K562 (cell line): Measurements from ENCODE around the gene UBXN11. TPM values are rescaled to one million over a fixed set of nuclear protein-coding genes. Genes with fewer than 3 reads are reported as not detected.

Source experiments
- ATAC-seq: fragments of 200-7000 bp; cut with Tn5 transposase; 3 replicates; pipeline ENCODE4 v1.9.1; 2020; ENCODE audit warnings: moderate library complexity
- BruUV-seq: library from RNA; stranded (reverse); fragments of 400-500 nt; replicated peaks from 2 replicates; lab custom pipeline; 2021; lab: Mats Ljungman, UMichigan
- CTCF ChIA-PET: fragments of 300-600 bp; formaldehyde crosslinking; extraction: SDS; loops from one replicate; lab custom pipeline; 2021; ENCODE audit warnings: low intra/inter-chr PET ratio; lab: Yijun Ruan, JAX
- POLR2A ChIA-PET: fragments of 300-600, 350-650 bp; sonication (Branson Sonifier 250); formaldehyde crosslinking; extraction: SDS; loops from one replicate; lab custom pipeline; 2021; ENCODE audit warnings: antibody characterized with exemption, inconsistent platforms; lab: Yijun Ruan, JAX
- DNase-seq, 4 experiments: peaks; one replicate each; pipeline versions ENCODE4 v3.0.0 to v3.0.0-alpha.2; 2011 to 2018; ENCODE audit warnings: low spot score in 3 of 4, mixed read lengths in 3 of 4; ENCODE audit errors: extremely low read depth in 1 of 4
- FAIRE-seq: peaks from 2 replicates; lab custom pipeline; 2011; peaks lifted over from hg19 to GRCh38; lab: Jason Lieb, UNC
- H2AFZ ChIP-seq: 2 replicates; pipeline ENCODE4 v1.6.0; 2011; ENCODE audit warnings: low read depth, low read length, control low read depth, inconsistent platforms
- H3K27ac ChIP-seq: fragments of 200-600 bp; 3 replicates; pipeline ENCODE4 v1.8.0; 2011; ENCODE audit warnings: low read depth, mild to moderate bottlenecking, control low read depth, inconsistent platforms, low read length, moderate library complexity, mixed read lengths; ENCODE audit errors: extremely low read depth
- H3K27me3 ChIP-seq, 2 experiments: fragments of 300-600 bp in 1 of 2; 2 replicates in 1 of 2; 3 replicates in 1 of 2; pipeline versions ENCODE4 v1.6.0 to v1.8.0; 2011; ENCODE audit warnings: inconsistent platforms in 2 of 2, low read length in 2 of 2, mild to moderate bottlenecking in 1 of 2, mixed read lengths in 1 of 2, moderate library complexity in 1 of 2; ENCODE audit not compliant: control insufficient read depth in 2 of 2, insufficient read depth in 2 of 2
- H3K36me3 ChIP-seq: fragments of 300-600 bp; 3 replicates; pipeline ENCODE4 v1.8.0; 2011; ENCODE audit warnings: mild to moderate bottlenecking, low read length, inconsistent platforms; ENCODE audit not compliant: control insufficient read depth, insufficient read depth
- H3K4me1 ChIP-seq, 2 experiments: fragments of 200-600 bp in 1 of 2; replicated peaks in 1 of 2; 2 replicates in 1 of 2; 3 replicates in 1 of 2; pipeline versions ENCODE4 v1.5.1 to v1.8.0; 2011; ENCODE audit warnings: inconsistent platforms in 2 of 2, low read length in 2 of 2, mild to moderate bottlenecking in 1 of 2, mixed read lengths in 1 of 2, moderate library complexity in 1 of 2; ENCODE audit not compliant: control insufficient read depth in 2 of 2, insufficient read depth in 2 of 2
- H3K4me2 ChIP-seq: 2 replicates; pipeline ENCODE4 v1.6.1; 2011; ENCODE audit warnings: low read length, control low read depth, inconsistent platforms, mixed read lengths; ENCODE audit not compliant: insufficient read depth
- H3K4me3 ChIP-seq: fragments of 200-600 bp; sonication (generic), shearing (Covaris generic); 2 replicates; pipeline ENCODE4 v1.5.1; 2016; ENCODE audit warnings: control low read depth, inconsistent platforms
- H3K79me2 ChIP-seq: fragments of 200-600 bp; 3 replicates; pipeline ENCODE4 v1.8.0; 2011; ENCODE audit warnings: low read length, inconsistent platforms; ENCODE audit not compliant: control insufficient read depth, insufficient read depth
- H3K9ac ChIP-seq, 2 experiments: 2 replicates each; pipeline versions ENCODE4 v1.6.0 to v1.6.1; 2011; ENCODE audit warnings: low read depth in 2 of 2, low read length in 2 of 2, control low read depth in 1 of 2, inconsistent platforms in 1 of 2, mild to moderate bottlenecking in 1 of 2, mixed read lengths in 1 of 2; ENCODE audit not compliant: insufficient read depth in 1 of 2
- H3K9me1 ChIP-seq: one replicate; pipeline ENCODE4 v1.6.0; 2011; ENCODE audit warnings: inconsistent platforms, mild to moderate bottlenecking, low read length, moderate library complexity; ENCODE audit not compliant: control insufficient read depth, insufficient read depth
- H3K9me3 ChIP-seq: replicated peaks from 2 replicates; pipeline ENCODE4 v1.5.1; 2011; ENCODE audit warnings: low read depth, low read length, inconsistent platforms; ENCODE audit not compliant: control insufficient read depth, insufficient read depth
- H4K20me1 ChIP-seq: replicated peaks from 2 replicates; pipeline ENCODE4 v1.6.1; 2011; ENCODE audit warnings: low read length, inconsistent platforms, mixed read lengths; ENCODE audit not compliant: control insufficient read depth, insufficient read depth
- ATF1 ChIP-seq, 2 experiments: fragments of 450-650 bp in 1 of 2; IDR thresholded peaks; 2 replicates each; pipeline ENCODE4 v1.6.1; 2016; ENCODE audit warnings: missing compliant biosample characterization in 1 of 2, missing genetic modification characterization in 1 of 2
- CBX5 ChIP-seq: IDR thresholded peaks from 2 replicates; pipeline ENCODE4 v1.6.1; 2014; ENCODE audit warnings: low read depth, borderline replicate concordance
- FOXM1 ChIP-seq, 2 experiments: fragments of 450-650 bp in 1 of 2; sonication (generic) in 1 of 2; formaldehyde crosslinking in 1 of 2; IDR thresholded peaks; 2 replicates each; pipeline versions ENCODE4 v1.6.1 to v1.9.0; 2017 to 2022; ENCODE audit warnings: low read depth in 2 of 2, mild to moderate bottlenecking in 2 of 2, missing genetic modification reagents in 1 of 2, moderate library complexity in 1 of 2
- MAZ ChIP-seq, 2 experiments: fragments of 450-650 bp in 1 of 2; sonication (generic) in 1 of 2; formaldehyde crosslinking; IDR thresholded peaks in 1 of 2; conservative IDR thresholded peaks in 1 of 2; 2 replicates each; pipeline versions ENCODE4 v1.4.0 to v1.5.0; 2020; ENCODE audit warnings: mild to moderate bottlenecking in 1 of 2, missing genetic modification reagents in 1 of 2
- SMAD1 ChIP-seq: fragments of 150-350 bp; IDR thresholded peaks from 2 replicates; pipeline ENCODE4 v1.6.1; 2014; ENCODE audit warnings: low read length, low read depth; ENCODE audit not compliant: partially characterized antibody
- SNIP1 ChIP-seq: fragments of 450-650 bp; IDR thresholded peaks from 2 replicates; pipeline ENCODE4 v1.7.1; 2017; ENCODE audit warnings: low read depth, mild to moderate bottlenecking
- ZBTB17 ChIP-seq: fragments of 450-650 bp; formaldehyde crosslinking; IDR thresholded peaks from 2 replicates; pipeline ENCODE4 v1.4.0; 2020; ENCODE audit warnings: mild to moderate bottlenecking
- ZNF589 ChIP-seq: fragments of 200-800 bp; sonication (Bioruptor generic); IDR thresholded peaks from 2 replicates; pipeline ENCODE4 v1.6.1; 2016; ENCODE audit warnings: low read depth, missing genetic modification characterization, missing compliant biosample characterization
- WGBS: fragments of 100-300 bp; shearing (Covaris generic); methylation state at CpG from one replicate; pipeline ENCODE4 v1.1.6; 2016; ENCODE audit warnings: low coverage, mixed read lengths; ENCODE audit not compliant: insufficient coverage; ENCODE audit errors: missing lambda C conversion rate; 5-methylcytosine and 5-hydroxymethylcytosine counted together
- in situ Hi-C: fragments of 300-500 bp; cut with MboI; formaldehyde crosslinking; loops from 4 replicates; pipeline ENCODE4 v1.15.0; 2018; ENCODE audit warnings: inconsistent platforms, mixed read lengths
- intact Hi-C: fragments of 100-400 bp; cut with micrococcal nuclease; formaldehyde crosslinking; loops from 2 replicates; pipeline ENCODE4 v1.14.2; 2022
- polyA plus RNA-seq, 8 experiments: library from polyadenylated mRNA; depleted of rRNA in 4 of 8; stranded (reverse) in 5 of 8; unstranded in 3 of 8; fragments of >200 nt; fragmentation: Nextera tagmentation in 2 of 8; fragmentation: Illumina TruSeq in 1 of 8; extraction: Ambion mirVana in 2 of 8; extraction: Trizol in 1 of 8; gene quantifications; 2 replicates each; pipeline versions ENCODE4 v1.2.1 to v1.2.3, GENCODE V29; 2011 to 2014; ENCODE audit warnings: inconsistent platforms in 1 of 8, missing spikeins in 1 of 8
- total RNA-seq, 7 experiments: library from RNA; depleted of rRNA in 6 of 7; stranded (reverse); fragments of >200 nt in 6 of 7; fragmentation: Illumina TruSeq in 2 of 7; extraction: Trizol in 2 of 7; gene quantifications; 2 replicates each; pipeline versions ENCODE4 v1.2.1 to v1.2.3, GENCODE V29; 2011 to 2021; ENCODE audit warnings: low replicate concordance in 1 of 7
- TF ChIP-seq, protein P1 (sequence below): fragments of 250-450 bp; sonication (Bioruptor Pico); IDR thresholded peaks from 2 replicates; pipeline ENCODE4 v1.5.0; 2021; ENCODE audit warnings: mild to moderate bottlenecking, borderline replicate concordance
- TF ChIP-seq, protein P2 (sequence below), 2 experiments: fragments of 450-650 bp; formaldehyde crosslinking in 1 of 2; IDR thresholded peaks; 2 replicates each; pipeline versions ENCODE4 v1.4.0 to v1.6.1; 2014 to 2020; ENCODE audit warnings: mild to moderate bottlenecking in 2 of 2, borderline replicate concordance in 1 of 2, low read depth in 1 of 2

UBXN11 gene
- total and polyA plus RNA-seq, 9 of the 15 experiments (the other 6 are each of a cell fraction or from before 2014, with no cell fraction given) = 0.48 to 34.3 (median 11.3) TPM

DNA sequence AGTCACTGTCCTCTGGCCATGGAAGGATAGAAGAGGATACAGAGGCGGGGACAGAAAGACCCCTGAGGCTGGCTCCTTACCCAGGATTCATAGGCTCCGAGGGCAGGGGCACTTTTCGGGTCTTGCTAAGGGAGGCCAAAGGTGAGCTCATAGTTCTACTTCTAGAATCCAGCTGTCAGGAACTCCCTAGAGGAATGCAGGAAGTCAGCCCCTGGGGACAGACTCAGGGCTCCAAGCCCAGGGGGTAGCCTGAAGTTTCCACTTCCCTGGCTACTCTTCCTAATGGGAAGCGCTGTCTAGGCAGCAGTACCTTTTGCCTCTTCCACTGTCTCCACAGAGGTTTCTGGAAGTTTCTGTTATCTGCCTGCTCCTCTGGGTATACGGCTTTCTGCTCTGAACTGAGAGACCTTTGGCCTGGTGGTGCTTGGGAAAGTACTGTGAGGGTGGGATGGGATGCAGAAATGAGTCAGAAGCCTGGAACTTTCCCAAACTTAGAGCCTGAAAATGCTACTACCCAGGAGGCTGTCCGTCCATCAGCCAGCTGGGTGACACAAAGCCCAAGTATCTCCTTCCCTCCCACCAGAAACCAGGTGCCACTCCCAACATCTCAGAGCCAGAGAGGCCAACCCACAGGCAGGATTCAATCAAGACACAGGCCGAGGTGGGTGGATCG, 3.6 kb downstream of the UBXN11 start:
- H4K20me1 ChIP-seq = no peaks in the 10 kb centered on the region
- peaks cover 8% of the 10 kb centered on the region; the same call in 1 of the 3 replicates for H3K36me3 ChIP-seq
- no TSS peak for BruUV-seq
- H3K79me2 ChIP-seq = peaks cover 13% of the 10 kb centered on the region; the same call in 2 of the 3 replicates
- ChIA-PET POLR2A (interaction anchor here (1.2 kb wide), 1 partner anchor 13 kb away, joined by 3 read pairs; no protein-coding TSS in a partner anchor), CTCF (no interaction called here)
- DNase-seq (no peak), ATAC-seq (no peak), FAIRE-seq (no peak)
- H3K9me3 ChIP-seq = no peaks in the 10 kb centered on the region
- peaks cover 24 to 35% of the 10 kb centered on the region in 2 experiments for H3K4me1 ChIP-seq
- WGBS = 67% methylated on average over 8 of the region's 8 CpGs
- no peak overlapping the region for H3K4me2 ChIP-seq
- H3K4me3 ChIP-seq = no peak overlapping the region
- H3K9me1 ChIP-seq = no peaks in the 10 kb centered on the region
- H2AFZ ChIP-seq = no peak overlapping the region
- in situ Hi-C loops = no loop called here
- H3K27me3 ChIP-seq = no peaks in the 10 kb centered on the region
- no peak overlapping the region for H3K27ac ChIP-seq
- peak overlapping the region in 1 of 2 experiments; percentile 62; a peak in 1 of 4 replicates for H3K9ac ChIP-seq
- intact Hi-C loops = no loop called here
- TF ChIP-seq ATF1 (CRISPR knock-in tag; IDR thresholded peaks at IDR 0.05) (no peak), ATF1 (tag; IDR thresholded peaks at IDR 0.05) (no peak), MAZ (CRISPR knock-in tag; conservative IDR thresholded peaks at IDR 0.05 in 1 of 2, IDR thresholded peaks at IDR 0.05 in 1 of 2) (no peak), CBX5 (no peak), SMAD1 (no peak), ZNF589 (CRISPR knock-in tag) (no peak), ZBTB17 (no peak), FOXM1 (IDR thresholded peaks at IDR 0.05; ENCODE audit: low read depth) (no peak), FOXM1 (CRISPR knock-in tag; IDR thresholded peaks at IDR 0.05; ENCODE audit: low read depth) (no peak), SNIP1 (no peak)
- TF ChIP-seq, protein P1, sequence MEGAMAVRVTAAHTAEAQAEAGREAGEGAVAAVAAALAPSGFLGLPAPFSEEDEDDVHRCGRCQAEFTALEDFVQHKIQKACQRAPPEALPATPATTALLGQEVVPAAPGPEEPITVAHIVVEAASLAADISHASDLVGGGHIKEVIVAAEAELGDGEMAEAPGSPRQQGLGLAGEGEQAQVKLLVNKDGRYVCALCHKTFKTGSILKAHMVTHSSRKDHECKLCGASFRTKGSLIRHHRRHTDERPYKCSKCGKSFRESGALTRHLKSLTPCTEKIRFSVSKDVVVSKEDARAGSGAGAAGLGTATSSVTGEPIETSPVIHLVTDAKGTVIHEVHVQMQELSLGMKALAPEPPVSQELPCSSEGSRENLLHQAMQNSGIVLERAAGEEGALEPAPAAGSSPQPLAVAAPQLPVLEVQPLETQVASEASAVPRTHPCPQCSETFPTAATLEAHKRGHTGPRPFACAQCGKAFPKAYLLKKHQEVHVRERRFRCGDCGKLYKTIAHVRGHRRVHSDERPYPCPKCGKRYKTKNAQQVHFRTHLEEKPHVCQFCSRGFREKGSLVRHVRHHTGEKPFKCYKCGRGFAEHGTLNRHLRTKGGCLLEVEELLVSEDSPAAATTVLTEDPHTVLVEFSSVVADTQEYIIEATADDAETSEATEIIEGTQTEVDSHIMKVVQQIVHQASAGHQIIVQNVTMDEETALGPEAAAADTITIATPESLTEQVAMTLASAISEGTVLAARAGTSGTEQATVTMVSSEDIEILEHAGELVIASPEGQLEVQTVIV (CRISPR knock-in tag) = no peak
- TF ChIP-seq, protein P2, sequence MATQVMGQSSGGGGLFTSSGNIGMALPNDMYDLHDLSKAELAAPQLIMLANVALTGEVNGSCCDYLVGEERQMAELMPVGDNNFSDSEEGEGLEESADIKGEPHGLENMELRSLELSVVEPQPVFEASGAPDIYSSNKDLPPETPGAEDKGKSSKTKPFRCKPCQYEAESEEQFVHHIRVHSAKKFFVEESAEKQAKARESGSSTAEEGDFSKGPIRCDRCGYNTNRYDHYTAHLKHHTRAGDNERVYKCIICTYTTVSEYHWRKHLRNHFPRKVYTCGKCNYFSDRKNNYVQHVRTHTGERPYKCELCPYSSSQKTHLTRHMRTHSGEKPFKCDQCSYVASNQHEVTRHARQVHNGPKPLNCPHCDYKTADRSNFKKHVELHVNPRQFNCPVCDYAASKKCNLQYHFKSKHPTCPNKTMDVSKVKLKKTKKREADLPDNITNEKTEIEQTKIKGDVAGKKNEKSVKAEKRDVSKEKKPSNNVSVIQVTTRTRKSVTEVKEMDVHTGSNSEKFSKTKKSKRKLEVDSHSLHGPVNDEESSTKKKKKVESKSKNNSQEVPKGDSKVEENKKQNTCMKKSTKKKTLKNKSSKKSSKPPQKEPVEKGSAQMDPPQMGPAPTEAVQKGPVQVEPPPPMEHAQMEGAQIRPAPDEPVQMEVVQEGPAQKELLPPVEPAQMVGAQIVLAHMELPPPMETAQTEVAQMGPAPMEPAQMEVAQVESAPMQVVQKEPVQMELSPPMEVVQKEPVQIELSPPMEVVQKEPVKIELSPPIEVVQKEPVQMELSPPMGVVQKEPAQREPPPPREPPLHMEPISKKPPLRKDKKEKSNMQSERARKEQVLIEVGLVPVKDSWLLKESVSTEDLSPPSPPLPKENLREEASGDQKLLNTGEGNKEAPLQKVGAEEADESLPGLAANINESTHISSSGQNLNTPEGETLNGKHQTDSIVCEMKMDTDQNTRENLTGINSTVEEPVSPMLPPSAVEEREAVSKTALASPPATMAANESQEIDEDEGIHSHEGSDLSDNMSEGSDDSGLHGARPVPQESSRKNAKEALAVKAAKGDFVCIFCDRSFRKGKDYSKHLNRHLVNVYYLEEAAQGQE (IDR thresholded peaks at IDR 0.05; ENCODE audit: borderline replicate concordance) = no peak
- TF ChIP-seq, protein P2 (CRISPR knock-in tag; IDR thresholded peaks at IDR 0.05; ENCODE audit: low read depth) = no peak
